OCI-LY1 (cell line): ENCODE measurements around the gene BAX.

Experiments
- EZH2 ChIP-seq: fragments of 200-600 bp; sonication (generic), shearing (Covaris generic); IDR thresholded peaks from 2 replicates; pipeline ENCODE4 v1.8.0; 2017; ENCODE audit warnings: borderline replicate concordance, mixed run types, mild to moderate bottlenecking, antibody characterized with exemption, low read length, moderate library complexity, mixed read lengths
- TF ChIP-seq, protein P1 (sequence below): fragments of 200-600 bp; sonication (generic), shearing (Covaris generic); IDR thresholded peaks from 2 replicates; pipeline ENCODE4 v1.5.1; 2017; ENCODE audit warnings: mild to moderate bottlenecking, antibody characterized with exemption, low read length, moderate library complexity, mixed read lengths

DNA sequence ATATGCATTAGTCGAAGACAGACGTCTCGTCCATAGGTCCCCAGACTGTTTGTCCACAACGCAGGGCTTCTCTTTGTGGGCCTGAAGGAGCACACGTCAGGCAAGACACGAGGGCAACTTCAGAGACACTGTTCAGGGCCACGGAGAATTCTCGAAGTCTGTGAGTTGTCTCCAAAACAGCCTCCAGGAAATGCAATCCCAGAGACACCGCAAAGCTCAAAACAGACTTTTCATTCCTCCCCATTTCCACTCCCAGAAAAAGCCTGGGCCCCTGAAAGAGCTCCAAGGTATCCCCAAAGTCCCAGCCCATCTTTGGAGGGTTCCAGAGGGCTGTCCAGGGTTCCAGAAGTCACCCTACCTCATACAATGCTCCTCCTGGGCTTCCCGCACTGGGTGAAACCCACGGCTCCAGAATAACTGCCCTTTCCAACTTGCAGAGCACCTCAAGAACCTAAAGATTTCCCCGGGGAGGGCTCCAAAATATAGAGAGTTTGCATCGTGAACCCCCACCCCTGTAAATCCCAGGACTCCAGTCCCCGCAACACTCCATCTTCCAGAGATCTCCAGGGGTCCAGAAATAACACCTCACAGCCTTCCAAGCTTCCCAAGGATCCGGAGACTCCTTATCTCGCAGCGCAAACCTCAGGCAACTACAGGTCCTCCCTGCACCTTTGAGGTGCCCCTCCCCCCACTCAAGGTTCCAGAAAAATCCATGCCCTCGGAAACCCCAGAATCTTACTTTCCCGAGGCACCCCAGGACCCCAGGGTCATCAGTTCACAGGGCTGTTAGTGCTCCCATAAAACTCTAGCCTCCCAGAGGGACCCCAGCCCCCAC, 9.7 kb downstream of the BAX start:
- TF ChIP-seq, protein P1, sequence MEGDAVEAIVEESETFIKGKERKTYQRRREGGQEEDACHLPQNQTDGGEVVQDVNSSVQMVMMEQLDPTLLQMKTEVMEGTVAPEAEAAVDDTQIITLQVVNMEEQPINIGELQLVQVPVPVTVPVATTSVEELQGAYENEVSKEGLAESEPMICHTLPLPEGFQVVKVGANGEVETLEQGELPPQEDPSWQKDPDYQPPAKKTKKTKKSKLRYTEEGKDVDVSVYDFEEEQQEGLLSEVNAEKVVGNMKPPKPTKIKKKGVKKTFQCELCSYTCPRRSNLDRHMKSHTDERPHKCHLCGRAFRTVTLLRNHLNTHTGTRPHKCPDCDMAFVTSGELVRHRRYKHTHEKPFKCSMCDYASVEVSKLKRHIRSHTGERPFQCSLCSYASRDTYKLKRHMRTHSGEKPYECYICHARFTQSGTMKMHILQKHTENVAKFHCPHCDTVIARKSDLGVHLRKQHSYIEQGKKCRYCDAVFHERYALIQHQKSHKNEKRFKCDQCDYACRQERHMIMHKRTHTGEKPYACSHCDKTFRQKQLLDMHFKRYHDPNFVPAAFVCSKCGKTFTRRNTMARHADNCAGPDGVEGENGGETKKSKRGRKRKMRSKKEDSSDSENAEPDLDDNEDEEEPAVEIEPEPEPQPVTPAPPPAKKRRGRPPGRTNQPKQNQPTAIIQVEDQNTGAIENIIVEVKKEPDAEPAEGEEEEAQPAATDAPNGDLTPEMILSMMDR, result no peak
- no peak for TF ChIP-seq EZH2
